Limb (tissue), 2 donors: ENCODE data around the gene TTLL5.

Source experiments
- DNase-seq, 2 donors: peaks; one replicate each; pipeline ENCODE4 v3.0.0-alpha.2; 2016; ENCODE audit errors: extremely low spot score in 2 of 2

The TTLL5 gene

GRCh38 chr14:75726321-75726720, 65.3 kb downstream of the TTLL5 start:
- DNase-seq = no peak

DNA sequence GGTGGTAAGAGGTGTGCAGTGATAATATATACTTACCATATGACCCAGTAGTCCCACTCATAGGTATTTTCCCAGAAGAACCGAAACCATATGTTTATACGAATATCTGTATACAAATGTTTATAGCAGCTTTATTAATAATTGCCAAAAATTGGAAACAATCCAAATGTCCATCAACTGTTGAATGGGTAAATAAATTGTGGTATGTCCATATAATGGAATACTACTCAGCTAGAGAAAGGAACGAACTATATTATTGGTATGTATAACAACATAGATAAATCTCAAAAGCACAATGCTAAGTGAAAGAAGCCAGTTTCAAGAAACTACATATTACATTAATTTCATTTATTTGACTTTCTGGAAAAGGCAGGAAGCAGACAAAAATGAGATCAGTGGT, 66.1 kb downstream of the TTLL5 start:
- DNase-seq = no peak

GRCh38 chr14:75732888-75733287, 71.8 kb downstream of the TTLL5 start:
- no peak for DNase-seq

- no peak for DNase-seq
Measured at GRCh38 chr14:75734854-75735253, 73.8 kb downstream of the TTLL5 start.

- DNase-seq = no peak
Measured at GRCh38 chr14:75736845-75737485, 75.9 kb downstream of the TTLL5 start.

DNA sequence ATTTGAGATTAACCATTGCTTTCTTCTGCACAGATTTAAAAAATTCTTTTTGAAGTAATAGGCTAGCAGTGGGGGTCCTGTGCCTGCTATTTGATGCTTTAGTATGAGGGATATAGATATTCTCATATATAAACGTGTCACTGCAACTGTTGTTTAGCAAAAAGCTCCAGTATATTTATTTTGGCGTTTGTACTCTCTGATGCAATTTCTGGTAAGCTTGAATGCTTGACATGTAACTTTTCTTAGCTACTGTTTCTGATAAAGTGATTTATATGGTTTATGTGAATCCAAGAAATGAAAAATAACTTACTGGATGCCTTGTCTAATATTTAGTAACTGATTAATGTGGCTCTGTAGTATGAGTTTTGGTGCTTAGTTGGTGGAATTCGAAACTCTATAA, 77.1 kb downstream of the TTLL5 start:
- no peak for DNase-seq

DNA sequence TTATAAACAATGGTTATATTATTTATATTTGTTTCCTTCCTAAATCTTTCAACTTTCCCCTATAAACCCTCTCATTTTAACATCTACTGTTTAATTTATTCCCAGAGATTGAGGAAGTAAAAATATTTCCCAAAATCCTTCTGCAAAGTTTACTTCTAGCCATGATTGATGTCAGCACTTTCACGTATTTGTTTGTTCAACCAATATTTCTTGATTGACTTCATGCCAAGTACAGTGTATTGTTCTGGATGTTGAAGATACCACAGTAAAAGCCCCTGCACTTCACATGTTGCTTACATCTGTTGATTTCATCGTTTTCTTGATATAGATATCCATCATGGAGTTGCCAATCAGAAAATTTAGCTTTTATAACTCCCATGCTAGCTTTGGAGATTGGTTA, 81.8 kb downstream of the TTLL5 start:
- DNase-seq = no peak

GRCh38 chr14:75747899-75748298, 86.9 kb downstream of the TTLL5 start:
- no peak for DNase-seq

DNA sequence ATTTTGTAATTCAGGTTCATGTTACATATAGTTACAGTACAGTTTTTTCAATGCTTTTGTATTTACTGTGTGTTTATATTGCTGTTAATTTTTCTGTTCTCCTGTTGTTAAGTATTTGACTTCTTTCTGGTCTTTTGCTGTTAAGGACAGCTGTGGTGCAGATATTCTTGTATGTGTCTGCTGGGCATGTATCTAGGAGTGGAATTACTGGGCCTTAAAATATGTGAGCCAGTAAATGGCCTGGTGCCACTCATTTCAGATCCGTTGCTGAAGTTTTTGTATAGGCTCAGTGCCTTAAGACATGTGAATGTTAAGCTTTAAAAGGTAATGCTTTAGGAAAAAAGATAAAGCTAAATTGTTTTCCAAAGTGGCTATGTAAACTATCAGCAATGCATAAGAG, 87.3 kb downstream of the TTLL5 start:
- DNase-seq = no peak

DNA sequence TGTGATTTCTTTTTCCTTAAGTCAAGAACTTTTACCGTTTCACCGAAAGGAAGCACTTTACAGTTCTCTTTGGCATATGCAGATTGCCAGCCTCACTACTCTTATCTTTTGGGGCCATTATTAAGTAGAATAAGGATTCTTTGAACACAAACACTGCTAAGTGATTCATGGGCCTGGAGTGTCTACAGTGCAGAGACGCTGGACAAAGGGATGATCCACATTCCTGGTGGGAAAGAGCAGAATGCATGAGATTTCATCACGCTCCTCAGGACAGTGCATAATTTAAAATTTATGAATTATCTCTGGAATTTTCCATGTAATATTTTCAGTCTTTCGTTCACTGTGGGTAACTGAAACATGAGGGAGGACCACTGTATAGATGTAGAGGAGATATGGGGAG, 90.2 kb downstream of the TTLL5 start:
- DNase-seq = no peak

GRCh38 chr14:75752086-75752485, 91.0 kb downstream of the TTLL5 start:
- DNase-seq = no peak

GRCh38 chr14:75752907-75753594, 92.0 kb downstream of the TTLL5 start:
- DNase-seq = no peak

DNA sequence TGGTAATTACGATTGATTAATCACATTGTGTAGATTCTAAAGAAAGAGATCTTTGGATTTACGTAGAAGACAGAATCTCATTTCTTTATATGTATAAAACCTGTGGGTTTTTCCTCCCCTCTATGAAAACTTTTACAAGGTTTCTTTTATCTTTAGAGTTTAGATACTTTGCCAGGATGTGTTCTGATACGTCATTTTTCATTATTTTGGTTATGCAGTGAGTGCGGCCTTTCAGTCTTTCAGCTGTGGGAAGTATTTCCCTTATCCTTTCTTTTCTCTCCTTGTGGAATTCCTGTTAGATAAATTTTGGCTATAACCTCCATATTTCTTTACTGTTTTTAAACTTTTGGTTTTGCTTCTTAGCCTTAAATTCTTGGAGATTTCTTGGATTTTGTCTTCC, 92.7 kb downstream of the TTLL5 start:
- no peak for DNase-seq

- no peak for DNase-seq
Measured at GRCh38 chr14:75757644-75758402, 96.8 kb downstream of the TTLL5 start.

DNA sequence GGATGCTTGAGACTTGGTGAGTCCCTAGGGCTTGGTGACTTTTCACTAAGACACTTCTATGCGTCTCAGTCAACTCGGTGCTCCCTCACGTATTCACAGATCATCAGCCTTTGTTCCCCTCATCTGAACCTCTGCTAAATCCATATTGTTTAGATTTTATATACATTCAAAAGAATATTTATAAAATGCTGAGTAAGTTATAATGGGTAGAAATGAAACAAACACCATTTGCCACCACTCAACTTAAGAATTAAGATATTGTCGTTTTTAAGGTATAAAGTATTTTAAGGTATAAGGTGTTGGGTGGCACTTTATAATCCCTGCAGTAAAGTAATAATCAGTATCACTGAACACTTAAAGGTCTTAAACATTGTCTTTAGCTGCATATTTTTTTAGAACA, 103.0 kb downstream of the TTLL5 start:
- no peak for DNase-seq

GRCh38 chr14:75769047-75769685, 108.1 kb downstream of the TTLL5 start:
- DNase-seq = no peak

DNA sequence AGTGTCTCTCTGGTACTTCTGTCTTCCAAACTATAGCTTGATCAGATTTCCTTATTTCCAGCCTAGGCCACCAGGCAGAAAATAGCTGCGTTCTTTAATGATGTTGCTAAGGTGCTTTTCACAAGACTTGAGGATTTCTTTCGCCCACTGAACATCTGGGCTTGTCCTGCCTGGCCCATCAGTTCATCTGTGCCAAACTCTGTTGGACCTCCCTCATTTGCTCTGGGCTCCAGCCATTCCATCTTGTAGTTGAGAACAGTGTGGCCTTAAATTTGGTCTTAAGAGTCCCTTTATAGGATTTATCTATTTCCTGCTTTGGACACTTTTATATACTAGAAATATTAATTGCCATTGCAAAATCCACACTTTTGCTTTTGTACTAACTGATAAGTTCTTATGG, 109.6 kb downstream of the TTLL5 start:
- DNase-seq = no peak

- no peak for DNase-seq
Measured at GRCh38 chr14:75771595-75771994, 110.5 kb downstream of the TTLL5 start.

GRCh38 chr14:75773046-75773445, 112.0 kb downstream of the TTLL5 start:
- no peak for DNase-seq

- no peak for DNase-seq
Measured at GRCh38 chr14:75781096-75781495, 120.0 kb downstream of the TTLL5 start.

- no peak for DNase-seq
Measured at GRCh38 chr14:75783184-75783583, 122.1 kb downstream of the TTLL5 start.

- no peak for DNase-seq
Measured at GRCh38 chr14:75783602-75784313, 122.7 kb downstream of the TTLL5 start.
